ENCODE measurements around the gene BAIAP2L1. TPM values are rescaled to one million over a fixed set of nuclear protein-coding genes. Genes with fewer than 3 reads are reported as not detected.

Gene BAIAP2L1
- total and polyA plus RNA-seq, 9 of the 15 experiments (the other 6 are each of a cell fraction or from before 2014, with no cell fraction given): 4.2 to 29.8 (median 15.5) TPM

GRCh38 chr7:98254516-98254915 is 146.4 kb downstream of the BAIAP2L1 start:
- peaks cover 10 to 23% of the 10 kb centered on the region in 2 experiments; a peak in 4 of 5 replicates for H3K4me1 ChIP-seq (replicated peaks in 1 of 2; ENCODE audit: control insufficient read depth in 2 of 2, insufficient read depth in 2 of 2, low read length in 2 of 2)
- no peak overlapping the region for H3K9ac ChIP-seq (ENCODE audit: insufficient read depth in 1 of 2, low read depth in 2 of 2, low read length in 2 of 2)
- TF ChIP-seq GTF2E2 (tag; IDR thresholded peaks at IDR 0.05): no peak
- peak overlapping the region; percentile 33; the same call in 1 of the 3 replicates for H3K27ac ChIP-seq (ENCODE audit: extremely low read depth, low read depth, low read length)
- H3K9me1 ChIP-seq (ENCODE audit: control insufficient read depth, insufficient read depth, low read length): no peaks in the 10 kb centered on the region
- H3K36me3 ChIP-seq (ENCODE audit: control insufficient read depth, insufficient read depth, low read length): peaks cover 4% of the 10 kb centered on the region; the same call in 1 of the 3 replicates
- no peak overlapping the region for H2AFZ ChIP-seq (ENCODE audit: low read depth, low read length)
- ChIA-PET POLR2A (interaction anchor here (1.1 kb wide), 1 partner anchor 19 kb away, joined by 3 read pairs; no protein-coding TSS in a partner anchor), CTCF (ENCODE audit: low intra/inter-chr PET ratio) (no interaction called here)
- FAIRE-seq (no peak), DNase-seq (ENCODE audit: extremely low read depth in 1 of 4, low spot score in 3 of 4) (no peak), ATAC-seq (no peak)
- no peaks in the 10 kb centered on the region for H3K9me3 ChIP-seq (replicated peaks; ENCODE audit: control insufficient read depth, insufficient read depth, low read depth, low read length)
- no peak overlapping the region for H3K4me3 ChIP-seq
- WGBS (ENCODE audit: insufficient coverage, low coverage, missing lambda C conversion rate): 77% methylated on average over 4 of the region's 4 CpGs
- no peaks in the 10 kb centered on the region for H3K27me3 ChIP-seq (ENCODE audit: control insufficient read depth in 2 of 2, insufficient read depth in 2 of 2, low read length in 2 of 2)
- H3K79me2 ChIP-seq (ENCODE audit: control insufficient read depth, insufficient read depth, low read length): peaks cover 21% of the 10 kb centered on the region
- H4K20me1 ChIP-seq (replicated peaks; ENCODE audit: control insufficient read depth, insufficient read depth, low read length): no peaks in the 10 kb centered on the region
- H3K4me2 ChIP-seq (ENCODE audit: insufficient read depth, low read length): no peak overlapping the region
- in situ Hi-C loops (cut with MboI): no loop called here
- BruUV-seq (replicated peaks): no TSS peak
- intact Hi-C loops (cut with micrococcal nuclease): no loop called here

GRCh38 chr7:98252425-98253054 is 148.3 kb downstream of the BAIAP2L1 start:
- intact Hi-C loops (cut with micrococcal nuclease) (no loop called here), in situ Hi-C loops (cut with MboI) (no loop called here)
- no peak for DNase-seq (ENCODE audit: extremely low read depth in 1 of 4, low spot score in 3 of 4)
- peak overlapping the region; percentile 73 for H3K27ac ChIP-seq (ENCODE audit: extremely low read depth, low read depth, low read length)
- H3K4me2 ChIP-seq (ENCODE audit: insufficient read depth, low read length): peak overlapping the region; percentile 91
- ChIA-PET CTCF (ENCODE audit: low intra/inter-chr PET ratio) (interaction anchor here (0.6 to 0.7 kb wide), 2 partner anchors 8 to 151 kb away, joined by 3 read pairs; no protein-coding TSS in a partner anchor), POLR2A (interaction anchor here (1.6 kb wide), 1 partner anchor 24 kb away, joined by 5 read pairs; no protein-coding TSS in a partner anchor)
- H4K20me1 ChIP-seq (replicated peaks; ENCODE audit: control insufficient read depth, insufficient read depth, low read length): no peaks in the 10 kb centered on the region
- H3K4me3 ChIP-seq: peak overlapping the region; percentile 87
- TSS peak; percentile 70 for BruUV-seq (replicated peaks)
- H3K9ac ChIP-seq (ENCODE audit: insufficient read depth in 1 of 2, low read depth in 2 of 2, low read length in 2 of 2): peak overlapping the region; percentile 69 to 96
- peaks cover 21% of the 10 kb centered on the region for H3K79me2 ChIP-seq (ENCODE audit: control insufficient read depth, insufficient read depth, low read length)
- 20% methylated on average over 21 of the region's 32 CpGs for WGBS (ENCODE audit: insufficient coverage, low coverage, missing lambda C conversion rate)
- H3K4me1 ChIP-seq (replicated peaks in 1 of 2; ENCODE audit: control insufficient read depth in 2 of 2, insufficient read depth in 2 of 2, low read length in 2 of 2): peaks cover 10 to 22% of the 10 kb centered on the region in 2 experiments; a peak in 4 of 5 replicates
- peaks cover 4% of the 10 kb centered on the region; the same call in 1 of the 3 replicates for H3K36me3 ChIP-seq (ENCODE audit: control insufficient read depth, insufficient read depth, low read length)
- peak overlapping the region; percentile 92 for H2AFZ ChIP-seq (ENCODE audit: low read depth, low read length)
- no peaks in the 10 kb centered on the region for H3K9me1 ChIP-seq (ENCODE audit: control insufficient read depth, insufficient read depth, low read length)
- no peaks in the 10 kb centered on the region for H3K27me3 ChIP-seq (ENCODE audit: control insufficient read depth in 2 of 2, insufficient read depth in 2 of 2, low read length in 2 of 2)
- no peaks in the 10 kb centered on the region for H3K9me3 ChIP-seq (replicated peaks; ENCODE audit: control insufficient read depth, insufficient read depth, low read depth, low read length)
- peak; percentile 49 for ATAC-seq
- FAIRE-seq: no peak
- TF ChIP-seq HMGN3 (IDR thresholded peaks at IDR 0.05; ENCODE audit: borderline replicate concordance, extremely low read depth, insufficient read length, low read depth, low read length): no peak
- peak; percentile 72; the same call in 1 of the 2 replicates for TF ChIP-seq PHF8 (IDR thresholded peaks at IDR 0.05; ENCODE audit: borderline replicate concordance, low read length)
- peak; percentile 22; the same call in 1 of the 2 replicates for TF ChIP-seq SP1 (CRISPR knock-in tag; IDR thresholded peaks at IDR 0.05)
- TF ChIP-seq PHF20 (IDR thresholded peaks at IDR 0.05; ENCODE audit: partially characterized antibody): peak; percentile 78
- peak; percentile 55 for TF ChIP-seq ZFX (CRISPR knock-in tag; IDR thresholded peaks at IDR 0.05)
- peak; percentile 80 for TF ChIP-seq GABPA (tag; conservative IDR thresholded peaks at IDR 0.05; ENCODE audit: low read depth)
- peak; percentile 82; the same call in 1 of the 2 replicates for TF ChIP-seq POLR2G (IDR thresholded peaks at IDR 0.05; ENCODE audit: low read depth, low read length)
- TF ChIP-seq KDM4B (IDR thresholded peaks at IDR 0.05; ENCODE audit: borderline replicate concordance in 2 of 2, low read depth in 1 of 2): 0 out of 4 replicates have a peak, but pooled peaks of 1 of the 2 experiments have one; percentile 5
- peak in 1 of 2 experiments; percentile 46 for TF ChIP-seq E2F6 (IDR thresholded peaks at IDR 0.05; ENCODE audit: borderline replicate concordance in 1 of 2, extremely low read depth in 1 of 2, insufficient read depth in 1 of 2, insufficient read length in 1 of 2, low read depth in 1 of 2, low read length in 1 of 2, poor library complexity in 1 of 2, severe bottlenecking in 1 of 2)
